Esophagus muscularis mucosa (tissue), 4 donors: ENCODE results near the gene GRM5. TPM values are rescaled to one million over a fixed set of nuclear protein-coding genes. Genes with fewer than 3 reads are reported as not detected.

Source experiments
- DNase-seq: peaks from one replicate; pipeline ENCODE4 v3.0.0-alpha.2; 2017; ENCODE audit errors: extremely low spot score
- H3K27ac ChIP-seq, 4 donors: fragments of 200-600 bp; sonication (generic); replicated peaks in 1 of 4; 1 replicate in 3 of 4; 2 replicates in 1 of 4; pipeline ENCODE4 v1.5.1; 2016 to 2019; ENCODE audit warnings: mild to moderate bottlenecking in 1 of 4
- H3K27me3 ChIP-seq, 4 donors: fragments of 200-600 bp; sonication (generic); one replicate each; pipeline versions ENCODE4 v1.5.1 to v1.6.0; 2016 to 2019
- H3K36me3 ChIP-seq, 4 donors: fragments of 200-600 bp; sonication (generic); one replicate each; pipeline ENCODE4 v1.5.1; 2016 to 2019
- H3K4me1 ChIP-seq, 4 donors: fragments of 200-600 bp; sonication (generic); one replicate each; pipeline ENCODE4 v1.5.1; 2016 to 2019
- H3K4me3 ChIP-seq, 4 donors: fragments of 200-600 bp; sonication (generic); 1 replicate in 2 of 4; 2 replicates in 2 of 4; pipeline ENCODE4 v1.5.1; 2016 to 2019; ENCODE audit warnings: mild to moderate bottlenecking in 4 of 4, moderate library complexity in 1 of 4
- H3K9me3 ChIP-seq, 4 donors: fragments of 200-600 bp; sonication (generic); 1 replicate in 3 of 4; 2 replicates in 1 of 4; pipeline ENCODE4 v1.5.1; 2016 to 2019
- CTCF ChIP-seq, 3 experiments: fragments of 200-600 bp in 2 of 3; fragments of 450-650 bp in 1 of 3; sonication (generic) in 2 of 3; IDR thresholded peaks; one replicate each; pipeline ENCODE4 v1.5.1; 2017 to 2019; ENCODE audit warnings: antibody characterized with exemption in 3 of 3, mild to moderate bottlenecking in 2 of 3, moderate library complexity in 1 of 3
- EP300 ChIP-seq: sonication (generic); formaldehyde crosslinking; IDR thresholded peaks from one replicate; pipeline ENCODE4 v1.6.1; 2017; ENCODE audit warnings: antibody characterized with exemption
- POLR2A ChIP-seq: fragments of 450-650 bp; IDR thresholded peaks from one replicate; pipeline ENCODE4 v1.6.1; 2017; ENCODE audit warnings: antibody characterized with exemption, moderate library complexity, mild to moderate bottlenecking, low read depth
- POLR2AphosphoS5 ChIP-seq, 2 donors: sonication (generic); formaldehyde crosslinking; IDR thresholded peaks; one replicate each; pipeline ENCODE4 v1.6.1; 2017; ENCODE audit warnings: antibody characterized with exemption in 2 of 2
- WGBS: methylation state at CpG from one replicate; pipeline ENCODE4 v1.1.5; 2018; 5-methylcytosine and 5-hydroxymethylcytosine counted together
- intact Hi-C: fragments of 100-400 bp; cut with DNase I; formaldehyde crosslinking; loops from one replicate; pipeline ENCODE4 v1.15.1; 2023
- total RNA-seq, 4 donors: library from RNA; depleted of rRNA; stranded (reverse); fragments of >200 nt; gene quantifications; one replicate each; pipeline versions ENCODE4 v1.1.0 to v1.2.1, GENCODE V29; 2016

GRM5 gene
- total RNA-seq, 4 donors from 2014 or later: not detected

- peaks cover 0 to 13% (median 11%) of the 10 kb centered on the region in 4 donors for H3K4me1 ChIP-seq
- DNase-seq: no peak
- no peaks in the 10 kb centered on the region for H3K9me3 ChIP-seq
- H3K27ac ChIP-seq: no peak overlapping the region
- H3K27me3 ChIP-seq: peaks cover 0 to 32% (median 7%) of the 10 kb centered on the region in 4 donors
- no peak for TF ChIP-seq POLR2A
- TF ChIP-seq CTCF (IDR thresholded peaks at IDR 0.05): no peak
- TF ChIP-seq EP300: no peak
- no peak for TF ChIP-seq POLR2AphosphoS5 (IDR thresholded peaks at IDR 0.05)
- no peaks in the 10 kb centered on the region for H3K36me3 ChIP-seq
- intact Hi-C loops: no loop called here
- no peak overlapping the region for H3K4me3 ChIP-seq
- WGBS: 70% methylated on average over 1 of the region's 1 CpG
Measured at GRCh38 chr11:88511006-88511405, 554.8 kb downstream of the GRM5 start.

- Histone ChIP-seq H3K27me3 (peaks cover 0 to 32% (median 7%) of the 10 kb centered on the region in 4 donors), H3K4me1 (peaks cover 0 to 13% (median 11%) of the 10 kb centered on the region in 4 donors), H3K36me3 (no peaks in the 10 kb centered on the region), H3K27ac (no peak overlapping the region), H3K4me3 (peak overlapping the region; percentile 42 to 59 (median 47)), H3K9me3 (no peaks in the 10 kb centered on the region)
- no peak for TF ChIP-seq EP300
- TF ChIP-seq POLR2A: no peak
- no peak for TF ChIP-seq CTCF (IDR thresholded peaks at IDR 0.05)
- intact Hi-C loops: no loop called here
- no peak for DNase-seq
- no CpG with 5 or more reads among the region's 84 CpGs for WGBS
Measured at GRCh38 chr11:88508759-88509581, 556.8 kb downstream of the GRM5 start.

GRCh38 chr11:88508418-88508758 is 557.4 kb downstream of the GRM5 start:
- no peak for DNase-seq
- Histone ChIP-seq H3K27ac (no peak overlapping the region), H3K4me3 (peak overlapping the region; percentile 42 to 59 (median 47)), H3K36me3 (no peaks in the 10 kb centered on the region), H3K9me3 (no peaks in the 10 kb centered on the region), H3K4me1 (peaks cover 0 to 13% (median 11%) of the 10 kb centered on the region in 4 donors), H3K27me3 (peaks cover 0 to 32% (median 7%) of the 10 kb centered on the region in 4 donors)
- WGBS: 75% methylated on average over 3 of the region's 23 CpGs
- TF ChIP-seq EP300: no peak
- TF ChIP-seq POLR2A: no peak
- no peak for TF ChIP-seq CTCF (IDR thresholded peaks at IDR 0.05)
- no peak for TF ChIP-seq POLR2AphosphoS5 (IDR thresholded peaks at IDR 0.05)
- intact Hi-C loops: no loop called here

- Histone ChIP-seq H3K4me3 (peak overlapping the region in 1 of 4 donors; percentile 46), H3K27ac (no peak overlapping the region), H3K36me3 (no peaks in the 10 kb centered on the region), H3K4me1 (peaks cover 0 to 13% (median 11%) of the 10 kb centered on the region in 4 donors), H3K9me3 (no peaks in the 10 kb centered on the region), H3K27me3 (peaks cover 0 to 32% (median 7%) of the 10 kb centered on the region in 4 donors)
- intact Hi-C loops: no loop called here
- TF ChIP-seq POLR2A (no peak), CTCF (IDR thresholded peaks at IDR 0.05) (no peak), POLR2AphosphoS5 (IDR thresholded peaks at IDR 0.05) (no peak), EP300 (no peak)
- DNase-seq: no peak
- 95% methylated on average over 11 of the region's 11 CpGs for WGBS
Measured at GRCh38 chr11:88507771-88508417, 557.9 kb downstream of the GRM5 start.
